A549 (cell line): ENCODE results near the gene TRIM2. TPM values are rescaled to one million over a fixed set of nuclear protein-coding genes. Genes with fewer than 3 reads are reported as not detected.
A peak's percentile ranks its signal among the peaks of the same experiment; 100 is the strongest.

Source experiments
- ATAC-seq, 2 experiments: fragments of 200-7000 bp in 1 of 2; fragments of >200 bp in 1 of 2; cut with Nextera tagmentation in 1 of 2; cut with Tn5 transposase in 1 of 2; 3 replicates each; pipeline versions ENCODE4 v1.8.0 to v1.9.1; 2018 to 2020; ENCODE audit warnings: mild to moderate bottlenecking in 1 of 2, moderate library complexity in 1 of 2
- CTCF ChIA-PET: fragments of 300-600 bp; sonication (Branson Sonifier 250); formaldehyde crosslinking; extraction: SDS; loops from one replicate; lab custom pipeline; 2021; ENCODE audit warnings: antibody characterized with exemption, inconsistent platforms; lab: Yijun Ruan, JAX
- POLR2A ChIA-PET: fragments of 350-600 bp; formaldehyde crosslinking; extraction: SDS; loops from one replicate; lab custom pipeline; 2021; ENCODE audit warnings: antibody characterized with exemption, inconsistent platforms; lab: Yijun Ruan, JAX
- DNase-seq, 2 experiments: peaks; one replicate each; pipeline versions ENCODE4 v3.0.0 to v3.0.0-alpha.2; 2011 to 2016; ENCODE audit warnings: low read depth in 1 of 2, low spot score in 1 of 2
- FAIRE-seq: peaks from 2 replicates; lab custom pipeline; 2011; peaks lifted over from hg19 to GRCh38; lab: Jason Lieb, UNC
- H3K27ac ChIP-seq, 2 experiments: fragments of >200 bp; sonication (Bioruptor Twin); formaldehyde crosslinking; 3 replicates each; pipeline ENCODE4 v1.5.1; 2016 to 2017
- H3K4me1 ChIP-seq: fragments of >200 bp; sonication (Bioruptor Twin); formaldehyde crosslinking; 3 replicates; pipeline ENCODE4 v1.6.1; 2016
- H3K4me2 ChIP-seq: fragments of >200 bp; sonication (Bioruptor Twin); formaldehyde crosslinking; 3 replicates; pipeline ENCODE4 v1.6.1; 2016
- H3K4me3 ChIP-seq: fragments of >200 bp; sonication (Bioruptor Twin); formaldehyde crosslinking; 3 replicates; pipeline ENCODE4 v1.5.1; 2016
- H3K9me3 ChIP-seq: fragments of >200 bp; sonication (Bioruptor Twin); formaldehyde crosslinking; 3 replicates; pipeline ENCODE4 v1.6.1; 2016
- CHD2 ChIP-seq: fragments of 150-350 bp; IDR thresholded peaks from 2 replicates; pipeline ENCODE4 v1.6.1; 2014; ENCODE audit warnings: low read length; ENCODE audit not compliant: partially characterized antibody
- E2F6 ChIP-seq: IDR thresholded peaks from 2 replicates; pipeline ENCODE4 v1.6.1; 2012; ENCODE audit warnings: low read depth, borderline replicate concordance
- FOXS1 ChIP-seq: fragments of 250-450 bp; sonication (Bioruptor Pico); IDR thresholded peaks from 2 replicates; pipeline ENCODE4 v1.5.0; 2020; ENCODE audit warnings: mild to moderate bottlenecking, moderate library complexity
- GATA3 ChIP-seq: IDR thresholded peaks from 2 replicates; pipeline ENCODE4 v1.6.1; 2012; ENCODE audit warnings: borderline replicate concordance
- HDAC2 ChIP-seq: fragments of 200-600 bp; sonication (generic); IDR thresholded peaks from 2 replicates; pipeline ENCODE4 v1.6.1; 2016
- JUN ChIP-seq, 2 experiments: fragments of >200 bp; sonication (Bioruptor Twin); formaldehyde crosslinking; IDR thresholded peaks; 2 replicates in 1 of 2; 3 replicates in 1 of 2; pipeline ENCODE4 v1.6.1; 2016 to 2017
- KDM5A ChIP-seq: fragments of 200-600 bp; sonication (generic); IDR thresholded peaks from 2 replicates; pipeline ENCODE4 v1.6.1; 2016; ENCODE audit warnings: antibody characterized with exemption, mild to moderate bottlenecking
- MAZ ChIP-seq: fragments of 150-350 bp; IDR thresholded peaks from 2 replicates; pipeline ENCODE4 v1.6.1; 2014; ENCODE audit warnings: antibody characterized with exemption, low read depth, low read length, borderline replicate concordance
- MYC ChIP-seq: IDR thresholded peaks from 2 replicates; pipeline ENCODE4 v1.6.1; 2012; ENCODE audit warnings: mild to moderate bottlenecking, inconsistent platforms, low read length, improper control_type of control experiment, borderline replicate concordance
- NR3C1 ChIP-seq: fragments of >200 bp; sonication (Bioruptor Twin); formaldehyde crosslinking; IDR thresholded peaks from 3 replicates; pipeline ENCODE4 v1.6.1; 2017
- PHF8 ChIP-seq: fragments of 200-600 bp; sonication (generic); IDR thresholded peaks from 2 replicates; pipeline ENCODE4 v1.6.1; 2016; ENCODE audit warnings: low read depth, mild to moderate bottlenecking, antibody characterized with exemption, moderate library complexity, borderline replicate concordance
- POLR2A ChIP-seq: IDR thresholded peaks from 2 replicates; pipeline ENCODE4 v1.6.1; 2012; ENCODE audit warnings: mild to moderate bottlenecking, low read length
- RAD21 ChIP-seq, 2 experiments: fragments of >200 bp in 1 of 2; sonication (Bioruptor Twin) in 1 of 2; formaldehyde crosslinking in 1 of 2; IDR thresholded peaks in 1 of 2; conservative IDR thresholded peaks in 1 of 2; 2 replicates in 1 of 2; 3 replicates in 1 of 2; pipeline ENCODE4 v1.6.1; 2012 to 2018; ENCODE audit warnings: inconsistent platforms in 1 of 2
- SMC3 ChIP-seq: fragments of >200 bp; sonication (Bioruptor Twin); formaldehyde crosslinking; IDR thresholded peaks from 3 replicates; pipeline ENCODE4 v1.6.1; 2018; ENCODE audit warnings: inconsistent platforms
- ZSCAN20 ChIP-seq: fragments of 250-450 bp; sonication (Bioruptor Pico); IDR thresholded peaks from 2 replicates; pipeline ENCODE4 v1.8.0; 2022; ENCODE audit warnings: mild to moderate bottlenecking, moderate library complexity
- WGBS: methylation state at CpG from one replicate; pipeline ENCODE4 v1.1.6; 2017; ENCODE audit errors: missing lambda C conversion rate; 5-methylcytosine and 5-hydroxymethylcytosine counted together
- polyA plus RNA-seq, 4 experiments: library from polyadenylated mRNA; depleted of rRNA in 3 of 4; stranded (reverse); fragments of >200 nt; fragmentation: RNase III in 1 of 4; extraction: RNeasy Plus Mini Kit Qiagen cat#74134 plus additional on column Dnase treatment in 1 of 4; gene quantifications; 2 replicates in 3 of 4; 3 replicates in 1 of 4; pipeline ENCODE4 v1.2.3, GENCODE V29; 2011 to 2017
- TF ChIP-seq, protein P1 (sequence below): IDR thresholded peaks from 2 replicates; pipeline ENCODE4 v1.6.1; 2012
- TF ChIP-seq, protein P2 (sequence below): fragments of >200 bp; sonication (Bioruptor Twin); formaldehyde crosslinking; IDR thresholded peaks from 3 replicates; pipeline ENCODE4 v1.5.1; 2016
- TF ChIP-seq, protein P3 (sequence below): fragments of 150-350 bp; IDR thresholded peaks from 2 replicates; pipeline ENCODE4 v1.6.1; 2014; ENCODE audit warnings: low read depth, mild to moderate bottlenecking, low read length

The TRIM2 gene
- polyA plus RNA-seq, 2 of the 4 experiments (the other 2 are of a cell fraction): 0.92 to 1.4 TPM

GRCh38 chr4:153344131-153345011 is 140.1 kb downstream of the TRIM2 start, which contains the start of gene MND1:
Gene MND1 (plus strand): TSS chr4:153344688. CDS start chr4:153344738, 50 bp downstream.
- peaks cover 19% of the 10 kb centered on the region; the same call in 2 of the 3 replicates for H3K4me1 ChIP-seq
- H3K9me3 ChIP-seq: no peaks in the 10 kb centered on the region
- WGBS: 5% methylated on average over 23 of the region's 86 CpGs
- TF ChIP-seq CHD2 (no peak), JUN (IDR thresholded peaks at IDR 0.05) (peak in 1 of 2 experiments; percentile 54; a peak in 2 of 5 replicates), FOXS1 (CRISPR knock-in tag) (no peak), MYC (no peak), MAZ (peak; percentile 66; the same call in 1 of the 2 replicates), KDM5A (peak; percentile 88), E2F6 (peak; percentile 54; the same call in 1 of the 2 replicates), SMC3 (peak; percentile 77), RAD21 (conservative IDR thresholded peaks at IDR 0.05 in 1 of 2, IDR thresholded peaks at IDR 0.05 in 1 of 2) (peak; percentile 64 to 92), POLR2A (peak; percentile 48), NR3C1 (no peak), GATA3 (no peak), PHF8 (peak; percentile 62; the same call in 1 of the 2 replicates), ZSCAN20 (no peak), HDAC2 (0 out of 2 replicates have a peak, but pooled peaks have one; percentile 46)
- TF ChIP-seq, protein P1, sequence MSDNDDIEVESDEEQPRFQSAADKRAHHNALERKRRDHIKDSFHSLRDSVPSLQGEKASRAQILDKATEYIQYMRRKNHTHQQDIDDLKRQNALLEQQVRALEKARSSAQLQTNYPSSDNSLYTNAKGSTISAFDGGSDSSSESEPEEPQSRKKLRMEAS: peak; percentile 53; the same call in 1 of the 2 replicates
- TF ChIP-seq, protein P2, sequence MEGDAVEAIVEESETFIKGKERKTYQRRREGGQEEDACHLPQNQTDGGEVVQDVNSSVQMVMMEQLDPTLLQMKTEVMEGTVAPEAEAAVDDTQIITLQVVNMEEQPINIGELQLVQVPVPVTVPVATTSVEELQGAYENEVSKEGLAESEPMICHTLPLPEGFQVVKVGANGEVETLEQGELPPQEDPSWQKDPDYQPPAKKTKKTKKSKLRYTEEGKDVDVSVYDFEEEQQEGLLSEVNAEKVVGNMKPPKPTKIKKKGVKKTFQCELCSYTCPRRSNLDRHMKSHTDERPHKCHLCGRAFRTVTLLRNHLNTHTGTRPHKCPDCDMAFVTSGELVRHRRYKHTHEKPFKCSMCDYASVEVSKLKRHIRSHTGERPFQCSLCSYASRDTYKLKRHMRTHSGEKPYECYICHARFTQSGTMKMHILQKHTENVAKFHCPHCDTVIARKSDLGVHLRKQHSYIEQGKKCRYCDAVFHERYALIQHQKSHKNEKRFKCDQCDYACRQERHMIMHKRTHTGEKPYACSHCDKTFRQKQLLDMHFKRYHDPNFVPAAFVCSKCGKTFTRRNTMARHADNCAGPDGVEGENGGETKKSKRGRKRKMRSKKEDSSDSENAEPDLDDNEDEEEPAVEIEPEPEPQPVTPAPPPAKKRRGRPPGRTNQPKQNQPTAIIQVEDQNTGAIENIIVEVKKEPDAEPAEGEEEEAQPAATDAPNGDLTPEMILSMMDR: peak; percentile 84
- TF ChIP-seq, protein P3, sequence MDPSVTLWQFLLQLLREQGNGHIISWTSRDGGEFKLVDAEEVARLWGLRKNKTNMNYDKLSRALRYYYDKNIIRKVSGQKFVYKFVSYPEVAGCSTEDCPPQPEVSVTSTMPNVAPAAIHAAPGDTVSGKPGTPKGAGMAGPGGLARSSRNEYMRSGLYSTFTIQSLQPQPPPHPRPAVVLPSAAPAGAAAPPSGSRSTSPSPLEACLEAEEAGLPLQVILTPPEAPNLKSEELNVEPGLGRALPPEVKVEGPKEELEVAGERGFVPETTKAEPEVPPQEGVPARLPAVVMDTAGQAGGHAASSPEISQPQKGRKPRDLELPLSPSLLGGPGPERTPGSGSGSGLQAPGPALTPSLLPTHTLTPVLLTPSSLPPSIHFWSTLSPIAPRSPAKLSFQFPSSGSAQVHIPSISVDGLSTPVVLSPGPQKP: no peak
- peak within 1 kb of the TSS; percentile 95 for H3K4me2 ChIP-seq
- H3K27ac ChIP-seq: peak within 1 kb of the TSS; percentile 86 to 94
- ChIA-PET CTCF (interaction anchor here (0.7 to 2.9 kb wide), 14 partner anchors 14 to 406 kb away, joined by 3 to 16 read pairs (median 4); partner anchors contain the start of gene TMEM131L), POLR2A (no interaction called here)
- ATAC-seq: peak; percentile 90 to 96
- DNase-seq: peak; percentile 66 to 80
- FAIRE-seq: no peak
- peak within 1 kb of the TSS; percentile 96 for H3K4me3 ChIP-seq

- peak overlapping the region; percentile 86 to 94 for H3K27ac ChIP-seq
- no peaks in the 10 kb centered on the region for H3K9me3 ChIP-seq
- peaks cover 19% of the 10 kb centered on the region; the same call in 2 of the 3 replicates for H3K4me1 ChIP-seq
- peak overlapping the region; percentile 96 for H3K4me3 ChIP-seq
- no peak for TF ChIP-seq FOXS1 (CRISPR knock-in tag)
- DNase-seq (peak; percentile 17 to 57), FAIRE-seq (no peak), ATAC-seq (peak; percentile 60 to 69)
- POLR2A ChIA-PET: interaction anchor here (1.0 to 2.1 kb wide), 2 partner anchors 121 to 228 kb away, joined by 4 to 9 read pairs; partner anchors contain the start of gene TMEM131L
- H3K4me2 ChIP-seq: peak overlapping the region; percentile 95
- CTCF ChIA-PET: interaction anchor here (1.1 to 2.9 kb wide), 6 partner anchors 28 to 232 kb away, joined by 3 to 16 read pairs (median 5); partner anchors contain the start of gene TMEM131L
- 2% methylated on average over 28 of the region's 44 CpGs for WGBS
These were observed 141.1 kb downstream of the TRIM2 start for GRCh38 chr4:153345012-153345981.
